HepG2 (cell line): ENCODE data around the gene SARNP. TPM values are rescaled to one million over a fixed set of nuclear protein-coding genes. Genes with fewer than 3 reads are reported as not detected.

ENCODE experiments used
- ATF4 ChIP-seq, 2 experiments: fragments of 450-650 bp in 1 of 2; sonication (generic) in 1 of 2; formaldehyde crosslinking; IDR thresholded peaks; 2 replicates each; pipeline versions ENCODE4 v1.5.0 to v1.8.0; 2020 to 2022; ENCODE audit warnings: mild to moderate bottlenecking in 1 of 2, missing genetic modification reagents in 1 of 2
- GABPA ChIP-seq, 2 experiments: IDR thresholded peaks; 2 replicates each; pipeline ENCODE4 v1.6.1; 2011 to 2016; ENCODE audit warnings: low read depth in 2 of 2, low read length in 1 of 2, missing biosample characterization in 1 of 2, missing genetic modification characterization in 1 of 2
- GABPB1 ChIP-seq: IDR thresholded peaks from 2 replicates; pipeline ENCODE4 v1.6.1; 2016; ENCODE audit warnings: mild to moderate bottlenecking, missing genetic modification reagents, moderate library complexity, missing compliant biosample characterization
- GLI4 ChIP-seq: sonication (generic); formaldehyde crosslinking; IDR thresholded peaks from 2 replicates; pipeline ENCODE4 v1.5.1; 2020; ENCODE audit warnings: missing genetic modification reagents, mild to moderate bottlenecking, moderate library complexity, borderline replicate concordance
- HMGA1 ChIP-seq: sonication (generic); formaldehyde crosslinking; conservative IDR thresholded peaks from 2 replicates; pipeline ENCODE4 v1.4.0; 2020; ENCODE audit warnings: missing genetic modification reagents
- HNRNPL ChIP-seq: fragments of 200-400 bp; formaldehyde crosslinking; IDR thresholded peaks from 2 replicates; pipeline ENCODE4 v1.6.1; 2017; ENCODE audit warnings: mild to moderate bottlenecking, low read depth, low read length
- JUND ChIP-seq: sonication (generic); formaldehyde crosslinking; IDR thresholded peaks from 2 replicates; pipeline ENCODE4 v1.8.0; 2022; ENCODE audit warnings: mild to moderate bottlenecking, missing genetic modification reagents
- MATR3 ChIP-seq: sonication (generic); formaldehyde crosslinking; IDR thresholded peaks from 2 replicates; pipeline ENCODE4 v1.4.0; 2020; ENCODE audit warnings: missing genetic modification reagents
- NR1H2 ChIP-seq: sonication (generic); formaldehyde crosslinking; IDR thresholded peaks from 2 replicates; pipeline ENCODE4 v1.8.1; 2022; ENCODE audit warnings: low read depth, missing genetic modification reagents, borderline replicate concordance
- POLR2AphosphoS5 ChIP-seq: IDR thresholded peaks from 2 replicates; pipeline ENCODE4 v1.6.1; 2012; ENCODE audit warnings: low read depth, low read length
- POLR2G ChIP-seq: fragments of 200-400 bp; formaldehyde crosslinking; IDR thresholded peaks from 2 replicates; pipeline ENCODE4 v1.6.1; 2018; ENCODE audit warnings: mild to moderate bottlenecking, low read depth, low read length, moderate library complexity
- PREB ChIP-seq: sonication (generic); formaldehyde crosslinking; IDR thresholded peaks from 2 replicates; pipeline ENCODE4 v1.4.0; 2020; ENCODE audit warnings: missing genetic modification reagents
- RARG ChIP-seq: sonication (generic); formaldehyde crosslinking; IDR thresholded peaks from 2 replicates; pipeline ENCODE4 v1.4.0; 2020; ENCODE audit warnings: low read depth, mild to moderate bottlenecking, missing genetic modification reagents
- RXRB ChIP-seq: IDR thresholded peaks from 2 replicates; pipeline ENCODE4 v1.6.1; 2016; ENCODE audit warnings: borderline replicate concordance, missing genetic modification reagents, missing compliant biosample characterization
- SOX6 ChIP-seq, 2 experiments: fragments of 450-650 bp in 1 of 2; sonication (generic) in 1 of 2; formaldehyde crosslinking in 1 of 2; IDR thresholded peaks; 2 replicates each; pipeline versions ENCODE4 v1.4.0 to v1.6.1; 2017 to 2020; ENCODE audit warnings: antibody characterized with exemption in 1 of 2, mild to moderate bottlenecking in 1 of 2, missing genetic modification reagents in 1 of 2
- SP2 ChIP-seq: sonication (generic); formaldehyde crosslinking; IDR thresholded peaks from 2 replicates; pipeline ENCODE4 v1.5.1; 2020; ENCODE audit warnings: mild to moderate bottlenecking, missing genetic modification reagents
- ZNF543 ChIP-seq: sonication (generic); formaldehyde crosslinking; IDR thresholded peaks from 2 replicates; pipeline ENCODE4 v1.4.0; 2020; ENCODE audit warnings: mild to moderate bottlenecking, missing genetic modification reagents
- ZNF547 ChIP-seq: sonication (generic); formaldehyde crosslinking; IDR thresholded peaks from 2 replicates; pipeline ENCODE4 v1.5.1; 2020; ENCODE audit warnings: mild to moderate bottlenecking, missing genetic modification reagents
- polyA plus RNA-seq, 8 experiments: library from polyadenylated mRNA; depleted of rRNA in 3 of 8; stranded (reverse) in 7 of 8; unstranded in 1 of 8; fragments of >200 nt; fragmentation: Illumina TruSeq in 4 of 8; extraction: Trizol in 4 of 8; gene quantifications; 2 replicates each; pipeline versions ENCODE4 v1.2.1 to v1.2.3, GENCODE V29; 2011 to 2016; ENCODE audit warnings: low read depth in 4 of 8, missing spikeins in 1 of 8, mixed read lengths in 1 of 8; ENCODE audit not compliant: insufficient read depth in 1 of 8
- total RNA-seq, 5 experiments: library from RNA; depleted of rRNA; stranded (reverse); fragments of >200 nt; fragmentation: Illumina TruSeq; extraction: Trizol; gene quantifications; 2 replicates each; pipeline ENCODE4 v1.2.3, GENCODE V29; 2016; ENCODE audit warnings: low read depth in 1 of 5
- TF ChIP-seq, protein P1 (sequence below): IDR thresholded peaks from 2 replicates; pipeline ENCODE4 v1.6.1; 2018; ENCODE audit warnings: missing genetic modification reagents
- TF ChIP-seq, protein P2 (sequence below): IDR thresholded peaks from 2 replicates; pipeline ENCODE4 v1.6.1; 2016; ENCODE audit warnings: missing genetic modification reagents, missing compliant biosample characterization
- TF ChIP-seq, protein P3 (sequence below): sonication (generic); formaldehyde crosslinking; IDR thresholded peaks from 2 replicates; pipeline ENCODE4 v1.4.0; 2020; ENCODE audit warnings: low read depth, missing genetic modification reagents

SARNP gene
- total and polyA plus RNA-seq, 2 of the 13 experiments (the other 11 are each of a cell fraction or from before 2014, with no cell fraction given): 59.0 to 95.4 TPM

- TF ChIP-seq MATR3 (CRISPR knock-in tag) (no peak), JUND (peak; percentile 55; the same call in 1 of the 2 replicates), SP2 (CRISPR knock-in tag) (no peak), HMGA1 (no peak), PREB (CRISPR knock-in tag) (no peak), SOX6 (IDR thresholded peaks at IDR 0.05) (no peak), SOX6 (CRISPR knock-in tag; IDR thresholded peaks at IDR 0.05) (peak; percentile 60; the same call in 1 of the 2 replicates), ZNF543 (CRISPR knock-in tag) (peak; percentile 75; the same call in 1 of the 2 replicates), POLR2AphosphoS5 (peak; percentile 79), RXRB (no peak), ATF4 (CRISPR knock-in tag; IDR thresholded peaks at IDR 0.05) (peak in 1 of 2 experiments; percentile 40; a peak in 1 of 4 replicates), RARG (CRISPR knock-in tag) (no peak), GABPB1 (CRISPR knock-in tag) (no peak), POLR2G (peak; percentile 43; the same call in 1 of the 2 replicates), ZNF547 (CRISPR knock-in tag) (peak; percentile 26; the same call in 1 of the 2 replicates), GLI4 (CRISPR knock-in tag) (0 out of 2 replicates have a peak, but pooled peaks have one; percentile 1), GABPA (IDR thresholded peaks at IDR 0.05; ENCODE audit: low read depth, low read length) (no peak), GABPA (CRISPR knock-in tag; IDR thresholded peaks at IDR 0.05; ENCODE audit: low read depth) (peak; percentile 12; the same call in 1 of the 2 replicates), NR1H2 (no peak), HNRNPL (0 out of 2 replicates have a peak, but pooled peaks have one; percentile 8)
- TF ChIP-seq, protein P1, sequence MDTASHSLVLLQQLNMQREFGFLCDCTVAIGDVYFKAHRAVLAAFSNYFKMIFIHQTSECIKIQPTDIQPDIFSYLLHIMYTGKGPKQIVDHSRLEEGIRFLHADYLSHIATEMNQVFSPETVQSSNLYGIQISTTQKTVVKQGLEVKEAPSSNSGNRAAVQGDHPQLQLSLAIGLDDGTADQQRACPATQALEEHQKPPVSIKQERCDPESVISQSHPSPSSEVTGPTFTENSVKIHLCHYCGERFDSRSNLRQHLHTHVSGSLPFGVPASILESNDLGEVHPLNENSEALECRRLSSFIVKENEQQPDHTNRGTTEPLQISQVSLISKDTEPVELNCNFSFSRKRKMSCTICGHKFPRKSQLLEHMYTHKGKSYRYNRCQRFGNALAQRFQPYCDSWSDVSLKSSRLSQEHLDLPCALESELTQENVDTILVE (CRISPR knock-in tag): 0 out of 2 replicates have a peak, but pooled peaks have one; percentile 13
- TF ChIP-seq, protein P2, sequence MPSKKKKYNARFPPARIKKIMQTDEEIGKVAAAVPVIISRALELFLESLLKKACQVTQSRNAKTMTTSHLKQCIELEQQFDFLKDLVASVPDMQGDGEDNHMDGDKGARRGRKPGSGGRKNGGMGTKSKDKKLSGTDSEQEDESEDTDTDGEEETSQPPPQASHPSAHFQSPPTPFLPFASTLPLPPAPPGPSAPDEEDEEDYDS: peak; percentile 12; the same call in 1 of the 2 replicates
- TF ChIP-seq, protein P3, sequence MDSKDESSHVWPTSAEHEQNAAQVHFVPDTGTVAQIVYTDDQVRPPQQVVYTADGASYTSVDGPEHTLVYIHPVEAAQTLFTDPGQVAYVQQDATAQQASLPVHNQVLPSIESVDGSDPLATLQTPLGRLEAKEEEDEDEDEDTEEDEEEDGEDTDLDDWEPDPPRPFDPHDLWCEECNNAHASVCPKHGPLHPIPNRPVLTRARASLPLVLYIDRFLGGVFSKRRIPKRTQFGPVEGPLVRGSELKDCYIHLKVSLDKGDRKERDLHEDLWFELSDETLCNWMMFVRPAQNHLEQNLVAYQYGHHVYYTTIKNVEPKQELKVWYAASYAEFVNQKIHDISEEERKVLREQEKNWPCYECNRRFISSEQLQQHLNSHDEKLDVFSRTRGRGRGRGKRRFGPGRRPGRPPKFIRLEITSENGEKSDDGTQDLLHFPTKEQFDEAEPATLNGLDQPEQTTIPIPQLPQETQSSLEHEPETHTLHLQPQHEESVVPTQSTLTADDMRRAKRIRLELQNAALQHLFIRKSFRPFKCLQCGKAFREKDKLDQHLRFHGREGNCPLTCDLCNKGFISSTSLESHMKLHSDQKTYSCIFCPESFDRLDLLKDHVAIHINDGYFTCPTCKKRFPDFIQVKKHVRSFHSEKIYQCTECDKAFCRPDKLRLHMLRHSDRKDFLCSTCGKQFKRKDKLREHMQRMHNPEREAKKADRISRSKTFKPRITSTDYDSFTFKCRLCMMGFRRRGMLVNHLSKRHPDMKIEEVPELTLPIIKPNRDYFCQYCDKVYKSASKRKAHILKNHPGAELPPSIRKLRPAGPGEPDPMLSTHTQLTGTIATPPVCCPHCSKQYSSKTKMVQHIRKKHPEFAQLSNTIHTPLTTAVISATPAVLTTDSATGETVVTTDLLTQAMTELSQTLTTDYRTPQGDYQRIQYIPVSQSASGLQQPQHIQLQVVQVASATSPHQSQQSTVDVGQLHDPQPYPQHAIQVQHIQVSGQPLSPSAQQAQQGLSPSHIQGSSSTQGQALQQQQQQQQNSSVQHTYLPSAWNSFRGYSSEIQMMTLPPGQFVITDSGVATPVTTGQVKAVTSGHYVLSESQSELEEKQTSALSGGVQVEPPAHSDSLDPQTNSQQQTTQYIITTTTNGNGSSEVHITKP: peak; percentile 99
These were observed 13.3 kb upstream of the SARNP start (continued) for GRCh38 chr12:55830601-55831446.
